Activated CD4-positive, alpha-beta T cell treated with anti-CD3 and anti-CD28 coated beads, Interleukin-2, amount 10 ng/mL, durations not matched to agents 7 days and 5 days (primary cell): ENCODE results near the gene OTUB2. TPM values are rescaled to one million over a fixed set of nuclear protein-coding genes. Genes with fewer than 3 reads are reported as not detected.

Source experiments
- CTCF ChIA-PET: fragments of 350-600 bp; sonication (Branson Sonifier 250); formaldehyde crosslinking; loops from one replicate; lab custom pipeline; 2021; ENCODE audit warnings: antibody characterized with exemption; lab: Charles Lee
- POLR2A ChIA-PET: fragments of 350-600 bp; sonication (Branson Sonifier 250); formaldehyde crosslinking; loops from one replicate; lab custom pipeline; 2021; ENCODE audit warnings: antibody characterized with exemption; lab: Charles Lee
- DNase-seq: peaks from one replicate; pipeline ENCODE4 v3.0.0-alpha.2; 2020
- H3K27ac Mint-ChIP-seq: one replicate; pipeline ENCODE4 v1.8.0; 2021; ENCODE audit warnings: mild to moderate bottlenecking, moderate library complexity, mixed read lengths
- H3K27me3 Mint-ChIP-seq: one replicate; pipeline ENCODE4 v1.8.0; 2021; ENCODE audit warnings: mixed read lengths
- H3K36me3 Mint-ChIP-seq: one replicate; pipeline ENCODE4 v1.8.0; 2021; ENCODE audit warnings: low read depth, mixed read lengths
- H3K4me1 Mint-ChIP-seq: one replicate; pipeline ENCODE4 v1.8.0; 2021; ENCODE audit warnings: mixed read lengths
- H3K4me3 Mint-ChIP-seq: one replicate; pipeline ENCODE4 v1.8.0; 2021; ENCODE audit warnings: mild to moderate bottlenecking, moderate library complexity, mixed read lengths
- H3K9me3 Mint-ChIP-seq: one replicate; pipeline ENCODE4 v1.8.0; 2021; ENCODE audit warnings: mixed read lengths
- total RNA-seq, 2 experiments: library from RNA; stranded (reverse); gene quantifications; one replicate each; pipeline ENCODE4 v1.2.3, GENCODE V29; 2021

The OTUB2 gene
- total RNA-seq, 2 experiments from 2014 or later: 2.3 to 2.4 TPM

DNA sequence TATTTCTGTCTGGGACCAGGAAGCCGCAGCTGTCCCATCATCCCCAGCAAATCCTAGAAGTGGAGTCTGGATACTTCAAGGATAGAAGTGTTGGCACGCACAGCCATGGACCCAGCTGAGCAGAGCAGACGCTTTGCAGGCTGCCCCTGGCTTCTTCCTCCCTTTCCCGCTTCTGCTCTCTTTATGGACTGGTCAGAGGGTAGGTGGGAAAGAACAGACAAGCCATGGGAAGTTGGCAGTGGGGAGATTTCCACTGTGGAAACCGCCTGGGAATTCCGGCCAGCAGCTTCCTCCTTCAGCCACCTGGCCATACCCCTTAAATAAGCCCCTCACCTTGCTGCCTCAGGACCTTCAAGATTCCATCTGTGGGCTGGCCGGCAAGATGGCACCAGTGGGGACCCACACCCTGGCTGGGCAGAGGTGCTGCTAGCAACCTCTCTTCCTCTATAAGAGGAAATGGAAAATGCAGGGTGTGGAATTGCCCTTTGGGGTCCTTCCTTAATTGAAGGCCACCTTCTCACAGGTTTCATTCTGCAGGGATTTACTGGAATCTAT lies 20.6 kb downstream of the OTUB2 start:
- Mint-ChIP-seq H3K9me3 (no peaks in the 10 kb centered on the region), H3K27me3 (no peaks in the 10 kb centered on the region), H3K4me3 (no peak overlapping the region), H3K4me1 (no peaks in the 10 kb centered on the region), H3K27ac (no peak overlapping the region), H3K36me3 (peaks cover 36% of the 10 kb centered on the region)
- DNase-seq: no peak
- CTCF ChIA-PET: interaction anchor here (0.9 to 1.5 kb wide), 2 partner anchors 18 to 90 kb away, joined by 4 to 5 read pairs; no protein-coding TSS in a partner anchor
- POLR2A ChIA-PET: no interaction called here

DNA sequence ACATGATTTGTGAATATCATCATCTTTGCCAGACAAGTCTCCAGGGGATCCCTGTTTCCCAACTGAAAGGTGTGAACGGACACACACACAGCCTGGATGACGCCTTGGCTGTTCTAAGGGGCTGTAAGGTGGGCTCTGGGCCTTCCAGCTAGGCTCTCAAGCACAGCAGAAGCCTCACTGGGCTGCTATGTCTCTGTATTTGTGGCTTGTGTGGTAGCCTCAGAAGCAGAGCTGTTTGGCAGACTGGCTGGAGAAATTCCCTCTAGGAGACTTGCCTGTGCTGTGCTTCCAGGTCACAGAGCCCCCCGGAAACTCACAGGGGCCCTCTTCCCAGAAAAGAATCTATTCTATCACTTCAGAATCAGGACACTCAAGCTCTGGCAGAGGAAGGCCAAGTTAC lies 21.4 kb downstream of the OTUB2 start:
- peaks cover 6% of the 10 kb centered on the region for H3K4me1 Mint-ChIP-seq
- CTCF ChIA-PET: interaction anchor here (2.1 to 2.2 kb wide), 2 partner anchors 11 to 89 kb away, joined by 6 to 8 read pairs; no protein-coding TSS in a partner anchor
- no peaks in the 10 kb centered on the region for H3K27me3 Mint-ChIP-seq
- H3K4me3 Mint-ChIP-seq: no peak overlapping the region
- H3K9me3 Mint-ChIP-seq: no peaks in the 10 kb centered on the region
- H3K36me3 Mint-ChIP-seq: peaks cover 44% of the 10 kb centered on the region
- DNase-seq: no peak
- no peak overlapping the region for H3K27ac Mint-ChIP-seq
- POLR2A ChIA-PET: no interaction called here

GRCh38 chr14:94048691-94049624 lies 22.8 kb downstream of the OTUB2 start:
- Mint-ChIP-seq H3K36me3 (peaks cover 47% of the 10 kb centered on the region), H3K4me1 (peaks cover 14% of the 10 kb centered on the region), H3K4me3 (no peak overlapping the region), H3K27ac (no peak overlapping the region), H3K27me3 (no peaks in the 10 kb centered on the region), H3K9me3 (no peaks in the 10 kb centered on the region)
- no peak for DNase-seq
- POLR2A ChIA-PET: no interaction called here
- CTCF ChIA-PET: interaction anchor here (0.9 to 2.2 kb wide), 5 partner anchors 12 to 131 kb away, joined by 3 to 8 read pairs (median 3); no protein-coding TSS in a partner anchor

DNA sequence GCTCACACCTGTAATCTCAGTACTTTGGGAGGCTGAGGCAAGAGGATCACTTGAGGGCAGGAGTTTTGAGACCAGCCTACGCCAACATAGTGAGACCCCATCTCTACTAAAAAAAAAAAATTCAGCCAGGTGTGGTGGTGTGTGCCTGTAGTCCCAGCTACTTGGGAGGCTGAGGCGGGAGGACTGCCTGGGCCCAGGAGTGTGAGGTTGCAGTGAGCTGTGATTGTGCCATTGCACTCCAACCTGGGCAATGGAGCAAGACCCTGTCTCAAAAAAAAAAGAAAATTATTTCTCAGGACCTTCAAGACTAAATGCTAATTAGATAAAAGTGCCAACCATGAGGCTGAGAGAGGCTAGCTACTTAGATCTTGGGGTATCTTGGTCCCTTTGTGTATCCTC lies 23.5 kb downstream of the OTUB2 start:
- no peaks in the 10 kb centered on the region for H3K27me3 Mint-ChIP-seq
- peaks cover 21% of the 10 kb centered on the region for H3K4me1 Mint-ChIP-seq
- H3K9me3 Mint-ChIP-seq: no peaks in the 10 kb centered on the region
- POLR2A ChIA-PET: no interaction called here
- H3K27ac Mint-ChIP-seq: no peak overlapping the region
- H3K4me3 Mint-ChIP-seq: no peak overlapping the region
- H3K36me3 Mint-ChIP-seq: peaks cover 54% of the 10 kb centered on the region
- DNase-seq: no peak
- CTCF ChIA-PET: interaction anchor here (0.6 to 2.2 kb wide), 4 partner anchors 13 to 87 kb away, joined by 3 to 8 read pairs (median 4); no protein-coding TSS in a partner anchor

- no peak overlapping the region for H3K27ac Mint-ChIP-seq
- CTCF ChIA-PET: interaction anchor here (0.6 to 2.7 kb wide), 4 partner anchors 14 to 52 kb away, joined by 3 to 14 read pairs (median 4); no protein-coding TSS in a partner anchor
Measured at GRCh38 chr14:94050231-94050880, 24.2 kb downstream of the OTUB2 start.

GRCh38 chr14:94051115-94051514 lies 25.0 kb downstream of the OTUB2 start:
- H3K27me3 Mint-ChIP-seq: no peaks in the 10 kb centered on the region
- no peak for DNase-seq
- H3K27ac Mint-ChIP-seq: no peak overlapping the region
- H3K36me3 Mint-ChIP-seq: peaks cover 65% of the 10 kb centered on the region
- CTCF ChIA-PET: interaction anchor here (1.3 to 2.7 kb wide), 4 partner anchors 15 to 53 kb away, joined by 3 to 14 read pairs (median 6); no protein-coding TSS in a partner anchor
- H3K4me3 Mint-ChIP-seq: no peak overlapping the region
- no peaks in the 10 kb centered on the region for H3K9me3 Mint-ChIP-seq
- POLR2A ChIA-PET: no interaction called here
- peaks cover 36% of the 10 kb centered on the region for H3K4me1 Mint-ChIP-seq

More at GRCh38 chr14:94050231-94050880, 24.2 kb downstream of the OTUB2 start:
- Mint-ChIP-seq H3K36me3 (peaks cover 58% of the 10 kb centered on the region), H3K27me3 (no peaks in the 10 kb centered on the region), H3K4me3 (no peak overlapping the region), H3K9me3 (no peaks in the 10 kb centered on the region), H3K4me1 (peaks cover 28% of the 10 kb centered on the region)
- POLR2A ChIA-PET: no interaction called here
- no peak for DNase-seq

DNA sequence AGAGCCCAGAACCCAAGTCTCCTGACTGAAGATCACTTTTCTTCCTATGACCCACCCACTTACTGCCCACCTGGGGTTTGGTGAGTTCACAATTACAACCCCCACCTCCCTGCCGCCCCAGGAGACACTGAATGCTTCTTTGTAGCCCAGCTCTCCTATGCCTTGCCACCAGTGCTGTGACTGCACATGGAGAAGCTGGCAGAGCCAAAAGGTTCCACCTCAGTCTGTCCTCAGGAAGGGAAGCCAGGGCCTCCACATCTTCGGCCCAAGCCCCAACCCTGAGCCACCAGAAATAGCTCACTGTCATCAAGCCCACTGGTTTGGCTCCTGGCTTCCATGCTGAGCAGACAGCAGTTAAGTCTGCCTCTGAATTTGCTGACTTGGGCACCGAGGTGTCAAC lies 25.6 kb downstream of the OTUB2 start:
- H3K27me3 Mint-ChIP-seq: no peaks in the 10 kb centered on the region
- ChIA-PET CTCF (interaction anchor here (0.8 to 2.7 kb wide), 7 partner anchors 15 to 127 kb away, joined by 3 to 14 read pairs (median 5); no protein-coding TSS in a partner anchor), POLR2A (no interaction called here)
- peaks cover 42% of the 10 kb centered on the region for H3K4me1 Mint-ChIP-seq
- no peak overlapping the region for H3K4me3 Mint-ChIP-seq
- peak overlapping the region; percentile 43 for H3K27ac Mint-ChIP-seq
- H3K36me3 Mint-ChIP-seq: peaks cover 72% of the 10 kb centered on the region
- no peak for DNase-seq
- H3K9me3 Mint-ChIP-seq: no peaks in the 10 kb centered on the region

DNA sequence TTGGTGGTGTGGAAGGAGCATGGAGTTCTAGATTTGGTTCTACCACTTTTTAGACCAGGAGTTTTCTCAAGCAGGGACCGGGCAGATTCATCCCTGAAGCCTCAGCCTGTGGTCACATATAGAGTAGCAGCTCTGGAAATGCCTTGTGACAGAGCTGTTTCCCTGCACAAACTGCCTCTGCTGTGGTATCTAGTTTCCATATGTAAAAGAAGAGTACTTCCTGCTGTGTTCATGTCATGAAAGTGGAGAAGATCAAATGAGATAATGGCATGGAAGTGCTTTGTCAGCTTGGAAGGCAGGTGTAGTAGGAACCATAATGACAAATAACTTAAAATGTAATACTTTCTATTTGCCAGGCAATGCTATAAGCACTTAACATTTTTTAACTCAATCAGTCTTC lies 26.1 kb downstream of the OTUB2 start:
- CTCF ChIA-PET: interaction anchor here (0.8 to 2.7 kb wide), 6 partner anchors 16 to 127 kb away, joined by 3 to 14 read pairs (median 5); no protein-coding TSS in a partner anchor
- Mint-ChIP-seq H3K4me1 (peaks cover 47% of the 10 kb centered on the region), H3K36me3 (peaks cover 73% of the 10 kb centered on the region), H3K9me3 (no peaks in the 10 kb centered on the region), H3K27ac (peak overlapping the region; percentile 21), H3K27me3 (no peaks in the 10 kb centered on the region), H3K4me3 (no peak overlapping the region)
- POLR2A ChIA-PET: no interaction called here
- no peak for DNase-seq

GRCh38 chr14:94052662-94053061 lies 26.5 kb downstream of the OTUB2 start:
- peak overlapping the region; percentile 21 for H3K27ac Mint-ChIP-seq
- H3K4me3 Mint-ChIP-seq: no peak overlapping the region
- no peak for DNase-seq
- ChIA-PET CTCF (interaction anchor here (1.2 to 2.7 kb wide), 5 partner anchors 17 to 113 kb away, joined by 3 to 14 read pairs (median 6); no protein-coding TSS in a partner anchor), POLR2A (interaction anchor here (0.6 kb wide), 1 partner anchor 97 kb away, joined by 3 read pairs; no protein-coding TSS in a partner anchor)
- peaks cover 51% of the 10 kb centered on the region for H3K4me1 Mint-ChIP-seq
- H3K9me3 Mint-ChIP-seq: no peaks in the 10 kb centered on the region
- no peaks in the 10 kb centered on the region for H3K27me3 Mint-ChIP-seq
- H3K36me3 Mint-ChIP-seq: peaks cover 75% of the 10 kb centered on the region

DNA sequence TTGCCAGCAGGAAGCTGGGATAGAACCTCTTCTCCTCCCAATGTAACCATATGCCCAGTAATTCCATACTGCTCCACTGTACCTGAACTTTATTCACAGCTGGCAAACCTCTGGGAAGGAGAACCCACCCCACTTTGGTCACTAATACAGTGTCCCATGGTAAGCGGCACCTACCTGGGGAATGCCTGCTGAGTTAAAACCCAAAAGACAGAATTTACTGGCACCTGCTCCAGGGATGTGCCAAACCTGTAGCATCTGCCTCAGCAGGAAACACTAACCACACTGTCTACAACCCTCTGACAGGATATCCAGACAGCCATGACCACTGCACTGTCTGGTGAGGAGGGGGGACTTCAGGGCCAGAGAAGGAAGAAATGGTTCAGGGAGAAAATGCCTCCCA lies 28.3 kb downstream of the OTUB2 start:
- H3K4me1 Mint-ChIP-seq: peaks cover 67% of the 10 kb centered on the region

GRCh38 chr14:94054936-94055335 lies 28.8 kb downstream of the OTUB2 start:
- H3K9me3 Mint-ChIP-seq: no peaks in the 10 kb centered on the region
- H3K4me1 Mint-ChIP-seq: peaks cover 67% of the 10 kb centered on the region
- H3K36me3 Mint-ChIP-seq: peaks cover 82% of the 10 kb centered on the region
- H3K27ac Mint-ChIP-seq: peak overlapping the region; percentile 80
- H3K4me3 Mint-ChIP-seq: no peak overlapping the region
- no peak for DNase-seq
- CTCF ChIA-PET: no interaction called here
- no peaks in the 10 kb centered on the region for H3K27me3 Mint-ChIP-seq
- POLR2A ChIA-PET: no interaction called here

More for the DNA sequence above, 28.3 kb downstream of the OTUB2 start:
- Mint-ChIP-seq H3K27ac (no peak overlapping the region), H3K27me3 (no peaks in the 10 kb centered on the region), H3K9me3 (no peaks in the 10 kb centered on the region), H3K36me3 (peaks cover 83% of the 10 kb centered on the region), H3K4me3 (no peak overlapping the region)
- POLR2A ChIA-PET: no interaction called here
- DNase-seq: no peak
- CTCF ChIA-PET: interaction anchor here (0.8 to 1.1 kb wide), 3 partner anchors 18 to 82 kb away, joined by 3 to 4 read pairs (median 3); partner anchors contain the start of gene OTUB2
